Transverse colon (tissue), 4 donors: ENCODE measurements around the gene ZNF429. TPM values are rescaled to one million over a fixed set of nuclear protein-coding genes. Genes with fewer than 3 reads are reported as not detected.
"Not testable (repeated sequence)": the region's sequence is repeated elsewhere in the genome, so short reads cannot be mapped to it uniquely, and the experiment has no call there.

Experiments
- DNase-seq: peaks from one replicate; pipeline ENCODE4 v3.0.0-alpha.2; 2019
- H3K27ac ChIP-seq, 4 donors: fragments of 200-600 bp; sonication (generic); 2 replicates each; pipeline ENCODE4 v1.5.1; 2016 to 2018; ENCODE audit warnings: inconsistent platforms in 4 of 4
- H3K27me3 ChIP-seq: fragments of 200-600 bp; sonication (generic); 2 replicates; pipeline ENCODE4 v1.5.1; 2017; ENCODE audit warnings: inconsistent platforms
- H3K36me3 ChIP-seq, 4 donors: fragments of 200-600 bp; sonication (generic); 2 replicates each; pipeline ENCODE4 v1.5.1; 2017 to 2019; ENCODE audit warnings: inconsistent platforms in 4 of 4
- H3K4me1 ChIP-seq, 4 donors: fragments of 200-600 bp; sonication (generic); 2 replicates each; pipeline ENCODE4 v1.5.1; 2017 to 2020; ENCODE audit warnings: inconsistent platforms in 4 of 4
- H3K4me3 ChIP-seq, 4 donors: fragments of 200-600 bp; sonication (generic); 1 replicate in 1 of 4; 2 replicates in 3 of 4; pipeline versions ENCODE4 v1.5.1 to v1.6.1; 2017 to 2019; ENCODE audit warnings: inconsistent platforms in 4 of 4
- H3K9me3 ChIP-seq, 2 donors: fragments of 200-600 bp; sonication (generic); 2 replicates each; pipeline ENCODE4 v1.5.1; 2017 to 2019; ENCODE audit warnings: inconsistent platforms in 2 of 2
- EP300 ChIP-seq: sonication (generic); formaldehyde crosslinking; IDR thresholded peaks from one replicate; pipeline ENCODE4 v1.6.1; 2017; ENCODE audit warnings: antibody characterized with exemption, low read depth
- POLR2A ChIP-seq: fragments of 450-650 bp; IDR thresholded peaks from one replicate; pipeline ENCODE4 v1.6.1; 2016; ENCODE audit warnings: antibody characterized with exemption, mild to moderate bottlenecking, moderate library complexity
- POLR2AphosphoS5 ChIP-seq, 3 donors: sonication (generic); formaldehyde crosslinking; IDR thresholded peaks; one replicate each; pipeline ENCODE4 v1.6.1; 2016; ENCODE audit warnings: antibody characterized with exemption in 3 of 3
- WGBS, 2 donors: methylation state at CpG; one replicate each; pipeline ENCODE4 v1.1.5; 2018; ENCODE audit warnings: low coverage in 1 of 2; 5-methylcytosine and 5-hydroxymethylcytosine counted together
- in situ Hi-C, 4 donors: fragments of 200-750 bp; cut with MboI; loops; one replicate each; pipeline versions ENCODE4 v1.15.0 to v1.15.1; 2017; ENCODE audit warnings: low sequenced_read_pairs in 3 of 4, low pct_ligation_motif_present in 1 of 4, low pct_unique_long_range_greater_than_20kb in 1 of 4
- intact Hi-C: fragments of 100-400 bp; cut with DNase I; formaldehyde crosslinking; loops from one replicate; pipeline ENCODE4 v1.15.1; 2023; ENCODE audit warnings: low total_unique reads
- total RNA-seq, 4 donors: library from RNA; depleted of rRNA; stranded (reverse); fragments of >200 nt; gene quantifications; one replicate each; pipeline ENCODE4 v1.1.0, GENCODE V29; 2016
- TF ChIP-seq, protein P1 (sequence below), 5 experiments: fragments of 200-600 bp in 3 of 5; fragments of 450-650 bp in 2 of 5; sonication (generic) in 3 of 5; IDR thresholded peaks; 1 replicate in 2 of 5; 2 replicates in 3 of 5; pipeline ENCODE4 v1.5.1; 2016 to 2017; ENCODE audit warnings: antibody characterized with exemption in 5 of 5, inconsistent platforms in 3 of 5, mild to moderate bottlenecking in 2 of 5, moderate library complexity in 1 of 5

ZNF429 gene
- total RNA-seq, 4 donors from 2014 or later: 13.5 to 47.0 (median 18.2) TPM

DNA sequence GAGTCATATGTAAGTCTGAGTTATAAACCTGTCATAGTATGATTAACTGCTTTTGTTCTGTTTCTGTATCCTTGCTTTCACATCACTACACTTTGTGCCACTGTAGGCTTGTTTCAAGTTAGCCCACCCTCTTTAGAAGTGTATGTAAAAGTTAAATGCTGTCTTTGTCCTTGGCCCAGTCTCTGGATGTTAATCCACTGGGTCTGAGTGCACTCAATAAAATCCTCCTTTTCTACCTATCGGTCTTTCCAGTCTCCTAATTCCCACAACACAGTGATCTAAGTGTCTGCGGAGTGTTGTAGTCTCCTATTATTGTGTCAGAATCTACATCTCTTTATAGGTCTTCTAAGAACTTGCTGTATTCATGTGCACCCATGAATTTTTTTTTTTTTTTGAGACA, 14.1 kb downstream of the ZNF429 start:
- Histone ChIP-seq H3K4me1 (no peaks in the 10 kb centered on the region), H3K36me3 (peaks cover 0 to 64% (median 20%) of the 10 kb centered on the region in 4 donors)
- intact Hi-C loops: no loop called here

DNA sequence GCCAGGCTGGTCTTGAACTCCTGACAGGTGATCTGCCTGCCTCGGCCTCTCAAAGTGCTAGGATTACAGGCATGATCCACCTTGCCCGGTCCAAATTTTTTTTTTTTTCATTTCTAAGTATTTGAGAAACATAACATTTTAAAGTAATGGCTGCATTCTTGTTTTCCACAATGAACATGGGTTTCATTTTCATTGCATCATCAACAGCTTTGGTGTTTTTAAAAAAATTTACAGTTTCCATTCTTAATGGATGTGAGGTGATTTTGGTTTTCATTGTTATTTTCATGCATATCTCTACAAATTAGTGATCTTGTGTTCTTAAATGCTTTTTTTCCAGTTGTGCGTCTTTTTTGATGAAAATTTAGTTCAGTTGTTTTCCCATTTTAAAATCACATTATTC, 27.5 kb downstream of the ZNF429 start:
- Histone ChIP-seq H3K27ac (no peak overlapping the region), H3K4me1 (no peaks in the 10 kb centered on the region), H3K9me3 (peaks cover 57 to 67% of the 10 kb centered on the region in 2 donors), H3K4me3 (no peak overlapping the region), H3K27me3 (no peaks in the 10 kb centered on the region), H3K36me3 (peaks cover 8 to 77% (median 42%) of the 10 kb centered on the region in 4 donors)
- intact Hi-C loops: no loop called here
- DNase-seq: no peak
- WGBS, 2 donors: 91 to 100% methylated on average over 1 to 3 of the region's 3 CpGs
- in situ Hi-C loops: no loop called here
- TF ChIP-seq, protein P1, sequence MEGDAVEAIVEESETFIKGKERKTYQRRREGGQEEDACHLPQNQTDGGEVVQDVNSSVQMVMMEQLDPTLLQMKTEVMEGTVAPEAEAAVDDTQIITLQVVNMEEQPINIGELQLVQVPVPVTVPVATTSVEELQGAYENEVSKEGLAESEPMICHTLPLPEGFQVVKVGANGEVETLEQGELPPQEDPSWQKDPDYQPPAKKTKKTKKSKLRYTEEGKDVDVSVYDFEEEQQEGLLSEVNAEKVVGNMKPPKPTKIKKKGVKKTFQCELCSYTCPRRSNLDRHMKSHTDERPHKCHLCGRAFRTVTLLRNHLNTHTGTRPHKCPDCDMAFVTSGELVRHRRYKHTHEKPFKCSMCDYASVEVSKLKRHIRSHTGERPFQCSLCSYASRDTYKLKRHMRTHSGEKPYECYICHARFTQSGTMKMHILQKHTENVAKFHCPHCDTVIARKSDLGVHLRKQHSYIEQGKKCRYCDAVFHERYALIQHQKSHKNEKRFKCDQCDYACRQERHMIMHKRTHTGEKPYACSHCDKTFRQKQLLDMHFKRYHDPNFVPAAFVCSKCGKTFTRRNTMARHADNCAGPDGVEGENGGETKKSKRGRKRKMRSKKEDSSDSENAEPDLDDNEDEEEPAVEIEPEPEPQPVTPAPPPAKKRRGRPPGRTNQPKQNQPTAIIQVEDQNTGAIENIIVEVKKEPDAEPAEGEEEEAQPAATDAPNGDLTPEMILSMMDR (IDR thresholded peaks at IDR 0.05): no peak
- TF ChIP-seq POLR2A (no peak), EP300 (no peak)

More for the DNA sequence above, 14.1 kb downstream of the ZNF429 start:
- Histone ChIP-seq H3K9me3 (peaks cover 56 to 66% of the 10 kb centered on the region in 2 donors), H3K4me3 (no peak overlapping the region), H3K27ac (no peak overlapping the region), H3K27me3 (no peaks in the 10 kb centered on the region)
- in situ Hi-C loops: no loop called here
- no peak for DNase-seq
- TF ChIP-seq POLR2AphosphoS5 (IDR thresholded peaks at IDR 0.05) (no peak), EP300 (no peak), POLR2A (no peak)
- TF ChIP-seq, protein P1 (IDR thresholded peaks at IDR 0.05): no peak
- whole genome bisulfite sequencing, 2 donors: 96 to 98% methylated on average over 2 of the region's 2 CpGs

DNA sequence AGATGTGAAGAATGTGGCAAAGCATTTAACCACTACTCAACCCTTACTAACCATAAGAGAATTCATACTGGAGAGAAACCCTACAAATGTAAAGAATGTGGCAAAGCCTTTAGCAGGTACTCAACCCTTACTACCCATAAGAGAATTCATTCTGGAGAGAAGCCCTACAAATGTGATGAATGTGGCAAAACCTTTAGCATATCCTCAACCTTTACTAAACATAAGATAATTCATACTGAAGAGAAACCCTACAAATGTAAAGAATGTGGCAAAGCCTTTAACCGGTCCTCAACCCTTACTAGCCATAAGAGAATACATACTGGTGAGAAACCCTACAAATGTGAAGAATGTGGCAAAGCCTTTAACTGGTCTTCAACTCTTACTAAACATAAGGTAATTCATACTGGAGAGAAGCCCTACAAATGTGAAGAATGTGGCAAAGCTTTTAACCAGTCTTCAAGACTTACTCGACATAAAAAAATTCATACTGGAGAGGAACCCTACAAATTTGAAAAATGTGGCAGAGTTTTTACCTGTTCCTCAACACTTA, 31.4 kb downstream of the ZNF429 start:
- intact Hi-C loops, DNase-seq, H3K4me1 ChIP-seq, H3K27ac ChIP-seq, H3K4me3 ChIP-seq, H3K27me3 ChIP-seq, in situ Hi-C loops: not testable (repeated sequence)
- H3K9me3 ChIP-seq: peaks cover 63 to 88% of the 10 kb centered on the region in 2 donors
- H3K36me3 ChIP-seq: peaks cover 8 to 57% (median 32%) of the 10 kb centered on the region in 4 donors
- 93 to 94% methylated on average over 2 of the region's 2 CpGs for WGBS, 2 donors

- Histone ChIP-seq H3K36me3 (no peaks in the 10 kb centered on the region), H3K4me1 (no peaks in the 10 kb centered on the region), H3K9me3 (peaks cover 6 to 60% of the 10 kb centered on the region in 2 donors), H3K4me3 (no peak overlapping the region), H3K27ac (peak overlapping the region in 1 of 4 donors; percentile 29), H3K27me3 (no peaks in the 10 kb centered on the region)
- DNase-seq: peak; percentile 22
- intact Hi-C loops: no loop called here
- WGBS, 2 donors: 73% methylated on average over 2 of the region's 2 CpGs; no CpG with 5 or more reads in 1 of the 2 donors
- in situ Hi-C loops: no loop called here
- TF ChIP-seq POLR2A (no peak), POLR2AphosphoS5 (IDR thresholded peaks at IDR 0.05) (no peak), EP300 (no peak)
- TF ChIP-seq, protein P1 (IDR thresholded peaks at IDR 0.05): no peak
Observed at GRCh38 chr19:21559444-21559843, 54.0 kb downstream of the ZNF429 start.

DNA sequence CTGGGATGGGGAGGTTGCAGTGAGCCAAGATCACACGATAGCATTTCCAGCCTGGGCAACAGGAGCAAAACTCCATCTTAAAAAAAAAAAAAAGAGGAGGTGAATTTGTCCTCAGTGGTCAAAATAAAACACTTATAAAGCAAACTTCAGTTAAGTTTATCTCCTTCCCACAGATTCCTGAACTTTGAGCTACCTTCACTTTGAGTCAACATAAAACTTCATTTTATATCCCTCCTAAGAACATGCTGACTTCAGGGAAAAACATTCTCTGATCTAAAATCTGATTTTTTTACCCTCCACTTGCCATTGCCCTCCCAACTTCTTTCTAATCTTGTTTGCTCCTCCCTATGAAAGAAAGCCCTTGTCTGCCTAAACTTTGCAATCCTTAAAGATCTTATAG, 59.0 kb downstream of the ZNF429 start:
- Histone ChIP-seq H3K4me3 (no peak overlapping the region), H3K27me3 (no peaks in the 10 kb centered on the region), H3K4me1 (no peaks in the 10 kb centered on the region), H3K9me3 (peaks cover 16 to 19% of the 10 kb centered on the region in 2 donors), H3K36me3 (no peaks in the 10 kb centered on the region), H3K27ac (peak overlapping the region in 2 of 4 donors; percentile 29 to 37)
- intact Hi-C loops: no loop called here
- no peak for DNase-seq
- 42 to 63% methylated on average over 1 of the region's 1 CpG for WGBS, 2 donors
- TF ChIP-seq POLR2A: no peak
- no peak for TF ChIP-seq EP300
- TF ChIP-seq POLR2AphosphoS5 (IDR thresholded peaks at IDR 0.05): no peak
- TF ChIP-seq, protein P1 (IDR thresholded peaks at IDR 0.05): no peak
- in situ Hi-C loops: no loop called here
